Choroid plexus epithelial cell (primary cell): ENCODE data around the gene EDNRA.
A peak's percentile ranks its signal among the peaks of the same experiment; 100 is the strongest.

Source experiments
- DNase-seq: peaks from one replicate; pipeline ENCODE4 v3.0.0-alpha.2; 2010; ENCODE audit warnings: low read depth
- H3K4me3 ChIP-seq: 2 replicates; pipeline ENCODE4 v1.5.1; 2011; ENCODE audit warnings: low read depth, mild to moderate bottlenecking, control low read depth, low read length, moderate library complexity
- CTCF ChIP-seq: conservative IDR thresholded peaks from 2 replicates; pipeline ENCODE4 v1.5.1; 2011; ENCODE audit warnings: low read depth, mild to moderate bottlenecking, control low read depth, inconsistent platforms, low read length, moderate library complexity

EDNRA gene

GRCh38 chr4:147463065-147463464 lies 17.8 kb upstream of the EDNRA start:
- no peak for TF ChIP-seq CTCF
- DNase-seq, result peak; percentile 17
- no peak overlapping the region for H3K4me3 ChIP-seq

GRCh38 chr4:147465461-147465860 lies 15.4 kb upstream of the EDNRA start:
- no peak overlapping the region for H3K4me3 ChIP-seq
- DNase-seq, result no peak
- no peak for TF ChIP-seq CTCF

- no peak for TF ChIP-seq CTCF
- H3K4me3 ChIP-seq, result no peak overlapping the region
- no peak for DNase-seq
Observed at GRCh38 chr4:147477439-147477838, 3.5 kb upstream of the EDNRA start.

- DNase-seq, result peak; percentile 36
Observed at GRCh38 chr4:147479376-147479775, 1.5 kb upstream of the EDNRA start.

GRCh38 chr4:147479786-147480185 lies 1.1 kb upstream of the EDNRA start:
- DNase-seq, result peak; percentile 90
- H3K4me3 ChIP-seq, result no peak overlapping the region

More at GRCh38 chr4:147479376-147479775, 1.5 kb upstream of the EDNRA start:
- TF ChIP-seq CTCF, result no peak
- no peak overlapping the region for H3K4me3 ChIP-seq

GRCh38 chr4:147480502-147480890 lies 401 bp upstream of the EDNRA start:
- no peak for TF ChIP-seq CTCF
- peak; percentile 33 for DNase-seq
- H3K4me3 ChIP-seq, result peak overlapping the region; percentile 69

More at GRCh38 chr4:147479786-147480185, 1.1 kb upstream of the EDNRA start:
- no peak for TF ChIP-seq CTCF

- peak; percentile 44 for DNase-seq
- H3K4me3 ChIP-seq, result peak overlapping the region; percentile 69
- no peak for TF ChIP-seq CTCF
Observed at GRCh38 chr4:147481577-147482109, 746 bp downstream of the EDNRA start.
